ENCODE results near the gene ANK3. TPM values are rescaled to one million over a fixed set of nuclear protein-coding genes. Genes with fewer than 3 reads are reported as not detected.

ANK3 gene
- polyA plus RNA-seq, 3 donors = not detected

GRCh38 chr10:60207894-60208293 is 181.8 kb downstream of the ANK3 start:
- no peak for TF ChIP-seq CTCF (IDR thresholded peaks at IDR 0.05)
- peaks cover 8 to 9% of the 10 kb centered on the region in 2 donors for H3K4me1 ChIP-seq (ENCODE audit: control insufficient read depth in 1 of 2, insufficient read depth in 2 of 2, low read length in 2 of 2)
- no peak overlapping the region for H2AFZ ChIP-seq (ENCODE audit: insufficient read depth, low read depth, low read length, poor library complexity, severe bottlenecking)
- H3K36me3 ChIP-seq (replicated peaks in 1 of 2; ENCODE audit: control insufficient read depth in 1 of 2, insufficient read depth in 2 of 2, low read length in 2 of 2) = no peaks in the 10 kb centered on the region
- H3K9ac ChIP-seq (ENCODE audit: insufficient read depth, low read length, poor library complexity, severe bottlenecking) = no peak overlapping the region
- no peaks in the 10 kb centered on the region for H3K9me3 ChIP-seq (replicated peaks in 1 of 2; ENCODE audit: control insufficient read depth in 1 of 2, insufficient read depth in 1 of 2, low read length in 2 of 2)
- H3K27ac Mint-ChIP-seq = no peak overlapping the region
- no peak overlapping the region for H3K27ac ChIP-seq (ENCODE audit: low read depth in 1 of 2, low read length in 2 of 2)
- DNase-seq = no peak
- H3K4me3 Mint-ChIP-seq = no peak overlapping the region
- no peak overlapping the region for H3K4me3 ChIP-seq (replicated peaks in 1 of 3; ENCODE audit: low read depth in 2 of 3, low read length in 3 of 3)
- peaks cover 6% of the 10 kb centered on the region for H3K4me1 Mint-ChIP-seq
- no peaks in the 10 kb centered on the region for H3K79me2 ChIP-seq (ENCODE audit: insufficient read depth, low read length)
- H3K36me3 Mint-ChIP-seq = no peaks in the 10 kb centered on the region
- intact Hi-C loops (cut with micrococcal nuclease) = loop anchor here (10.0 kb wide), 2 partner anchors 227 to 437 kb away; no protein-coding TSS in a partner anchor
- H3K9me3 Mint-ChIP-seq = peaks cover 0 to 3% (median 0%) of the 10 kb centered on the region in 7 donors
- H3K27me3 Mint-ChIP-seq (ENCODE audit: low read depth in 3 of 3) = peaks cover 0 to 2% (median 0%) of the 10 kb centered on the region in 3 donors
- no peaks in the 10 kb centered on the region for H4K20me1 ChIP-seq (ENCODE audit: insufficient read depth, low read length)
- no peak overlapping the region for H3K4me2 ChIP-seq (replicated peaks; ENCODE audit: extremely low read depth, low read length, poor library complexity, severe bottlenecking)
- 96% methylated on average over 3 of the region's 5 CpGs for WGBS (ENCODE audit: insufficient coverage)
- H3K27me3 ChIP-seq (ENCODE audit: control insufficient read depth in 2 of 2, insufficient read depth in 2 of 2, low read length in 2 of 2) = no peaks in the 10 kb centered on the region

GRCh38 chr10:60206735-60207134 is 182.9 kb downstream of the ANK3 start:
- no peak overlapping the region for H3K4me3 ChIP-seq (replicated peaks in 1 of 3; ENCODE audit: low read depth in 2 of 3, low read length in 3 of 3)
- Mint-ChIP-seq H3K4me1 (peaks cover 6% of the 10 kb centered on the region), H3K36me3 (no peaks in the 10 kb centered on the region), H3K27me3 (ENCODE audit: low read depth in 3 of 3) (peaks cover 0 to 2% (median 0%) of the 10 kb centered on the region in 3 donors), H3K27ac (no peak overlapping the region), H3K9me3 (peaks cover 0 to 3% (median 0%) of the 10 kb centered on the region in 7 donors), H3K4me3 (no peak overlapping the region)
- WGBS (ENCODE audit: insufficient coverage) = 95% methylated on average over 2 of the region's 4 CpGs
- H3K27me3 ChIP-seq (ENCODE audit: control insufficient read depth in 2 of 2, insufficient read depth in 2 of 2, low read length in 2 of 2) = no peaks in the 10 kb centered on the region
- H3K9ac ChIP-seq (ENCODE audit: insufficient read depth, low read length, poor library complexity, severe bottlenecking) = no peak overlapping the region
- H3K4me1 ChIP-seq (ENCODE audit: control insufficient read depth in 1 of 2, insufficient read depth in 2 of 2, low read length in 2 of 2) = peaks cover 8 to 9% of the 10 kb centered on the region in 2 donors
- no peaks in the 10 kb centered on the region for H3K36me3 ChIP-seq (replicated peaks in 1 of 2; ENCODE audit: control insufficient read depth in 1 of 2, insufficient read depth in 2 of 2, low read length in 2 of 2)
- H4K20me1 ChIP-seq (ENCODE audit: insufficient read depth, low read length) = no peaks in the 10 kb centered on the region
- H2AFZ ChIP-seq (ENCODE audit: insufficient read depth, low read depth, low read length, poor library complexity, severe bottlenecking) = no peak overlapping the region
- no peak overlapping the region for H3K4me2 ChIP-seq (replicated peaks; ENCODE audit: extremely low read depth, low read length, poor library complexity, severe bottlenecking)
- H3K27ac ChIP-seq (ENCODE audit: low read depth in 1 of 2, low read length in 2 of 2) = no peak overlapping the region
- H3K9me3 ChIP-seq (replicated peaks in 1 of 2; ENCODE audit: control insufficient read depth in 1 of 2, insufficient read depth in 1 of 2, low read length in 2 of 2) = no peaks in the 10 kb centered on the region
- no peak for TF ChIP-seq CTCF (IDR thresholded peaks at IDR 0.05)
- no peak for DNase-seq
- intact Hi-C loops (cut with micrococcal nuclease) = loop anchor here (10.0 kb wide), 2 partner anchors 228 to 438 kb away; no protein-coding TSS in a partner anchor
- H3K79me2 ChIP-seq (ENCODE audit: insufficient read depth, low read length) = no peaks in the 10 kb centered on the region

Measured in CD14-positive monocyte (primary cell).